ENCODE results near the gene NMRK1.

DNA sequence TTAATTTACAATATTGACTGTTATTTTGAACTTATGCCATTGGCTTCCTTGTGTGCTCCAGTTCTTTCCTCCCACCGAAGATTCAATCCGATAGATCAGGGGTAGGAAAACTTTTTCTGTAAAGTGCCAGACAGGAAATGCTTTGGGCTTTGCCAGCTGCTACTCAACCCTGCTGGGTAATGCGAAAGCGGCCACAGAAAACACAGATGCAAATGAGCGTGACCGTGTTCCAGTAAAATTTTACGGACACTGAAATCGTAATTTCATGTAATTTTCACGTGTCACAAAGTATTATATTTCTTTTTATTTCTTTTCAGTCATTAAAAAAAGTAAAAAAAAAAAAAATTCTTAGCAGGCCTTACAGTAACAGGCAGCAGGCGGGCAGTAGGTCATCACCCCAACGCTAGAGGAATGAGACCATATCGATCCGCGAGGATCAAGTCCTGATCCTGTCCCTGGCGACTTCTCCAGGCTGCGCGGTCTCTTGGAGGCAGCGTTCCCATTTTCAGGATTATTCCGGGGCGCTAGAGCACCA is 599 bp downstream of the NMRK1 start:
- TF ChIP-seq CTCF (IDR thresholded peaks at IDR 0.05) (no peak), POLR2A (IDR thresholded peaks at IDR 0.05) (no peak)

Data from lower leg skin (tissue), 3 donors.